ENCODE measurements around the gene FSD1.

DNA sequence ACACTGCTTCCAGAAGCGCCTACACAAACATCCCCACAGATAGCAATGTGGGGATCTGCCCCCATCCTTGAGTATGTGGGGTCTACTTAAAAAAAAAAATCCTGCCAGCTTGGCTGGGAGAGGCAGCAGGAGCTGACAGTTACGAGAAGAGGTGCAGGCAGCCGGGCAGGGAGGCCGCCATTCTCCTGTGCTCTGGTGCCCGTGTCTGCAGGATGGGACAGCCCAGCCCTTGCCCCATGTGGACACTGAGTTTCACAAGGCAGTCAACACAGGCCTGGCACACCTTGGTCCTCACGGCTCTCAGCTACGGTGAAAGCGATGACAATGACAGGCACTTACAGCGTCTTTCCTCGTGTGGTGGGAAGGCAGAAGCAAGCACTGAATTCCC, 62.9 kb downstream of the FSD1 start:
- no peak for TF ChIP-seq CTCF (IDR thresholded peaks at IDR 0.05; ENCODE audit: insufficient read depth, low read length)
- no peak for TF ChIP-seq POLR2AphosphoS5 (IDR thresholded peaks at IDR 0.05; ENCODE audit: low read depth)
- TF ChIP-seq GABPA (IDR thresholded peaks at IDR 0.05; ENCODE audit: low read depth), result no peak
- TF ChIP-seq REST (IDR thresholded peaks at IDR 0.05; ENCODE audit: insufficient replicate concordance, low read depth), result no peak
- no peak for TF ChIP-seq SPI1 (IDR thresholded peaks at IDR 0.05; ENCODE audit: borderline replicate concordance, low read depth)
